HG03378 (cell line): ENCODE results near the gene NANP.
"Not testable (repeated sequence)": the region's sequence is repeated elsewhere in the genome, so short reads cannot be mapped to it uniquely, and the experiment has no call there.

Source experiments
- ATAC-seq: cut with Tn5 transposase; IDR thresholded peaks from one replicate; pipeline ENCODE4 v1.9.1; 2021; ENCODE audit warnings: mild to moderate bottlenecking, moderate library complexity; ENCODE audit not compliant: unreplicated experiment

The NANP gene, protein sequence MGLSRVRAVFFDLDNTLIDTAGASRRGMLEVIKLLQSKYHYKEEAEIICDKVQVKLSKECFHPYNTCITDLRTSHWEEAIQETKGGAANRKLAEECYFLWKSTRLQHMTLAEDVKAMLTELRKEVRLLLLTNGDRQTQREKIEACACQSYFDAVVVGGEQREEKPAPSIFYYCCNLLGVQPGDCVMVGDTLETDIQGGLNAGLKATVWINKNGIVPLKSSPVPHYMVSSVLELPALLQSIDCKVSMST

DNA sequence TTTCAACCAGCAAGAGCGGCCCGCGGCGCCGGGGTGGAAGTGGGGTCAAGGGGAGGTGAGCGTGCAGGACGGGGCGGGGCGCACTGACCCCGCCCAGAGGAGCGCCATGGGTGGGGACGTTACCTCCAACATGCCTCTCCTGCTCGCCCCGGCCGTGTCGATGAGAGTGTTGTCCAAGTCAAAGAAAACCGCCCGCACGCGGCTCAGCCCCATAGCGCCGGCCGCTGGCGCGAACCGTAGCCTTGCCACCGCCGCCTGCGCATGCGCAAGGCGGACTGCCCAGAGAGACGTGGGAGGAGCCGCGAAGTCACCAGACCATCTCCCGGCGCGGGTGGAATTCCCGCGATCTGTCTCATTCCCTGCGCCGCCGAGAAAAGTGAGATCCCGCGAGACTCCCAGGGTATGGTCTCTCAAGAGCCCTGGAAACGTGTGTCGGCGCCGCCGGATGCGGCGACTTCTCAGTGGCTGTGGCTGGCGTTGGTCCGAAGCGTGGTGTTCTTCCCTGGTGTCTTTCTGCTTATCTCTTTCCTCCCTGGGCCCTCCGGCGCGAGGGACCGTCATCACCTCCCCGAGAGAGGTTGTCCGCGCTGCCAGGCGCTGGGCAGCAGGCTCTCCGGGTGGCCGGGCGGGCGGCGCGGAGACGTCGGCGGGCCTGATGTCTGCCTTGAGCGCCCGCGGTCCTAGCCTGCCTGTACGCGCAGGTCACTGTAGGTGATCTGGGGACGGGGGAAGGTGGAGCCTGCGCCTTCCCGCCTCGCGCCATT lies at the start of gene NANP:
NANP (minus strand) TSS at position 279 of the 764 bp plus-strand sequence; CDS start at position 213, 66 bp downstream.
- ATAC-seq = peak; percentile 88

DNA sequence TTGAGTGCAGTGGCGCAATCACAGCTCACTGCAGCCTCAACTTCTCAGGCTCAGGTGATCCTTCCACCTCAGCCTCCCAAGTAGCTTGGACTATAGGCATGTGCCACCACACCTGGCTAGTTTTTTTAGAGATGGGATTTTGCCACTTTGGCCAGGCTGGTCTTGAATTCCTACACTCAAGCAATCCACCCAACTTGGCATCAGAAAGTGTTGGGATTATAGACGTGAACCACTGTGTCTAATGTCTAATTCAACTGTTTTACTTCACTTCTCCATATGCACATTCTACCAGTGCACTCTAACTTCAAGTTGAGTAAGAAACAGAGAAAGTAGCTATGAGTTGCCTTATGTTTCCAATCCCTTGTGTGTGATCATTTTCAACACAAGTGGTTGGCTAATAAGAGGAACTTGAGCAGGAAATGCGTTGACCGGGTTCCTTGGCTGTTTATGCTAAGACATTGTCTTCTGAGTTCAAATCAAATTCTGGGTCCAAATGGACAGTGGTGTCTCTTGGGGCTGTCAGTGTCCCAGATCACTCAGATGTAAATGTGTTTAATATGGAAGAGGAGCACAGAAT lies 48.9 kb upstream of the NANP start:
- ATAC-seq = no peak

DNA sequence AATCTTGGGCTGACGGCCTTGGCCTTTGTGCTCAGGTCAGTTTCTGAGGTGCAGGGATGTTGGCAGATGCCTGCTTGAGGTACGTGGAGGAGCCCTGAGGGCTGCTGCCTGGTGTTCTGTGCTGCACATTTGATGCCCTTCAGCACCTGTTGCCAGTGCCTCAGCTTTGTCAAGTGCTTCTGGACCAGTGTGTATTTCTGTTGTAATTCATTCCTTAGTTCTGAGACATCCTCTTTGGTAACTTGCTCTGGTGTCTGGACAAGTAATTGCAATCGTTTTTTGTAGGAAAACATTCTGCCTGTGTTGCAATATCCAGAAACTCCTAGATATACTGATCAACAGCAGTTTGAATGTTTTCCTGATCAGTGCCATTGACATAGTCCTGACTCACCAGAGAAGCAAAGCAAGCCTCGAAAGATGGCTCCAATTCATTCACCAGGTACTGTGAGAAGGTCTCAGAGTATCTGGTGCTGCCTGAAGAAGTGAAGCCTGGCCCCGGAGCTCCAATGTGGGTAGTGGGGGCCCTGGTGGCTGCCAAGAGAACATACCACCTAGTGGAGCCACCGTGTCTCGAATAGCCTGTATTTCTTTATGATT lies 46.1 kb upstream of the NANP start:
- ATAC-seq = no peak

DNA sequence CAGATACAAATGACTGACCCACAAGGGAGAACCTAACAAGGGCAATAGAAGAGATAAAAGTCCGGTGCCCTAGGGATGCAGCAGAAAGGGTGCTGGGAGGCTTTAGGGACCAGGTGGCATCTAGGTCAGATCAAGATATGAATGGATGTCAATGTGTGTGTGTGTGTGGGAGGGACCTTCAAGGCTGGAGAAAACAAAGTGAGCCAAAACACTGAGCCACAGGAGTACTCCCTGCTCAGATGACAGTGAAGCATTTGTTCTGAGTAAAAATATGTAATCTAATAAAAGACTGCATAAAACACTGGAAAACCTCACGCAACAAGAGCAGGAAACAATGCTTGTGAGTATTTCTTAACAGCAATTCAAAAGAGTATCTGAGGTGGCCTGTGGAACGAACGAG lies 44.6 kb upstream of the NANP start:
- ATAC-seq = no peak

DNA sequence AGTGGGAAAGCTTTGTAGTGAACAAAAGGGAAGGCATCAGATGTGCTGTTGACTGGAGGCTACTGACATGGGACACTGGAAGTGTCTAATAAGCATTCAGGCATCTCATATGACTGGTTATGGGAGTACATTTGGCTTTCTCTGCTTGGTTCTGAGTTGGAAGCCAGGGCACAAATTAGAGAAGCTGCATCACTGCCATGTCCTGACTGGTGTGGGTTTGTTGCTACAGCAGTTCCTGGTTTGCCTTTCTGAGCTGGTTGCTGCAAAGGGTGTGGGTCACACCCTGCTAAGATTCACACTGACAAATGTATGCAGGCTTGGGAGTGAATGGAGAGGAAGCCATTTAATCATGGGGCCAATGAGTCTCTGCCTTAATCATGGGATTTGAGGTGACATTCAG lies 36.2 kb upstream of the NANP start:
- ATAC-seq = no peak

DNA sequence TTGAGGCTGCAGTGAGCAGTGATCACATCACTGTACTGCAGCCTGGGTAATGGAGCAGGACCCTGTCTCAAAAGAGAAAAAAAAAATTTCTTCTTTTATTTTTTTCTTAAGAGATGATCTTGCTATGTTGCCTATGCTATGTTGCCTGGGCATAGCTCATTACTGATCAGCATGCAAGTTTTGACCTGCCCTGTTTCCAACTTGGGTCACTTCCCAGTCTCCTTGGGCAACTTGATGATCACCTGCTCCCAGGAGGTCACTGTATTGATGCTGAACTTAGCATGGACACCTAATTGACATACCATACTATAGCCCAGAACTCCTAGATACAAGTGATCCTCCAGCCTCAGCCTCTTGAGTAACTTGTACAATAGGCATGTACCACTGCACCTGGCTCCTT lies 30.7 kb upstream of the NANP start:
- no peak for ATAC-seq

DNA sequence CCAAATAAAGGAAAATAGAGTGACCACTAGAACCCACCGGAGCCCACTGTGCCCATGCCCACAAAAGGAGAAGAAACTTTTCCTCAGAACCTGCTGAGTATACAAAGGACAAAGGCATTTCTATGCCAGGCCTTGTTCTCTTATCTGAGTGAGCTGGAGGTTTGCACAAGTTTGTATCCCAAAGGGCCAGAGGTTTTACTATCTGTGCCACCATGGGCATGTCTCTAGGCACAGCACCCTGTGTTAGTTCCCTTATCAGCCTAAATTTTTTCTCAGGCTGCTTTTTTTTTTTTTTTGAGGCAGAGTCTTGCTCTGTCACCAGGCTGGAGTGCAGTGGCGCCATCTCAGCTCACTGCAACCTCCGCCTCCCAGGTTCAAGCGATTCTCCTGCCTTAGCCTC lies 29.1 kb upstream of the NANP start:
- ATAC-seq = not testable (repeated sequence)

DNA sequence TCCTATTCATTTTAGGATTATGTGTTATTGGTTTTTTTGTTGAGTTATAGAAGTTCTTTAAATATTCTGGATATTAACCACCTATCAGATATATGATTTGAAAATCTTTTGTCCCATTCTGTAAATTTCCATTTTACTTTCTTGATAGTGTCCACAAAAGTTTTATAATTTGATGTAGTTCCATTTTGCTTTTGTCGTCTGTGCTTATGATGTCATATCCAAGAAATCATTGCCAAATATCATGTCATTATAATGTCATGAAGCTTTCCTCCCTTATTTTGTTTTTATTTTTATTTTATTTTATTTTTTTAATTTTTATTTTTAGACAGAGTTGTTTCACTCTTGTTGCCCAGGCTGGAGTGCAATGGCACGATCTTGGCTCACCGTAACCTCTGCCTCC lies 21.0 kb upstream of the NANP start:
- no peak for ATAC-seq

DNA sequence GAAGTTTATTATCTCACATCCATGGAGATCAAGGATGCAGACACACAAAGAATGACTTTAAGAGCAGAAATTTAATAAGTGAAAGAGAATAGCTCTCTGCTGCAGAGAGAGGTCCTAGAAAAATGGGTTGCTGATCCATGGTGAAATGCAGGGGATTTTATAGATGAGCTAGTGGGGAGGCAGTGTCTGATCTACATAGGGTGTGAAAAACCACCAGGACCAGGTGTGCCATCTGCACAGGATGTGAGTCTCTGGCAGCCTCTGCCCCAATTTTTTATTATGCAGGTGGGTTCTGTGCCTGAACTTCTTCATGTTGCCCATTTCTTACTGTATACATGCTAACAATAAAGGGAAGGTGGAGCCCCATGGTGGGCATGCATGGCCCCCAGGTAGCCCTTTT lies 19.9 kb upstream of the NANP start:
- ATAC-seq = no peak

DNA sequence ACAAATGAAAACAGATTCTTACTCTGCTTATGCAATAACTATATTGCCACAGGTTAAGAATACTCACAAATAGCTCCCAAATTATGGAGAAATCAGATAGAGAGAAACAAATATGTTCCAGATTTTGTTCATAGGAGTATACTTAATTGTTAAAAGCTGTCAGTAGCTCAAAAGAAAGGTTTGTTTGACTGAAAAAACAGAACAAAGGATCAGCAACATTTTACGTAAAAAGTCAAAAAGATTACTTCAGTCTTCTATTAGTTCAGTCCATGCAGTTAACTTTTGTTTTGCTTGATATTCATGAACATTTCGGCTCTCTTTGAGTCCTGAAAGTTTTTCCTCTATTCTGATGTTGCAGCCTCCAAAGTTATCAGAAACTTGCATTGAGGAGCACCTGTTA lies 13.4 kb upstream of the NANP start:
- ATAC-seq = no peak

DNA sequence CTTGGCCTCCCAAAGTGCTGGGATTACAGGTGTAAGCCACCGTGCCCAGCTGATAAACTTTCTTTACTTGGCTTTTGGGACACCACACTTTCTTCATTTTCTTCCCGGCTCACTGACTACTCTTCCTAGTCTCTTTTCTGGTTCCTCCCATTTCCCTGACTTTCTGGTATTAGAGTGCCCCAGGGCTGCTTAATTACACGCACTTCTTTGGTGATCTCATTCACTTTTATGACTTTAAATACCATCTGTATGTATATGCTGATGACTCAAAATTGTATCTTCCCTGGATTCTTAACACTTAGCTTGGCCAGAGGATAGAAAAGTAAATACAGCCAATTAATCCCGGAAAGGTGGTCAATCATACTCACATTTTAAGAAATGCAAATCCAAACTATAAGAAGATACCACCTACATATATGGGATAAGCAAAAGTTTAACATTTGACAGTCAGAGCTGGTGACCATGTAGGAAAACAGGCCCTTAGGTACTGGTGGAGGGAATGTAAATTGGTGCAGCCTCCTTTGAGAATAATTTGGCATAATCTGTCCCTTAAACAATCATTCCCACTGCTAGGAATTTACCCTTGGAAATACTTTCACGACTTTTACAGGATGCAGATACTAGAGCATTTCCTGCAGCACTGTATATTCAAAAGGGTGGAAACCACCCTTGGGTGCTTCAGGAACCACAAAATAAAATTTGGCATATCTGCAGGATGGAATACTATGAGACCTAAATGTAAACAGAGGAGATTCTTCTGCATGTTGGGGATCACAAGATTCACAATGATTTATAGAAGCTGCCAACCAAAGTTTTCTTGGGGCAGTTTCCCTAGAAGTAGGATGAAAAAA lies 9.4 kb upstream of the NANP start:
- ATAC-seq = no peak

DNA sequence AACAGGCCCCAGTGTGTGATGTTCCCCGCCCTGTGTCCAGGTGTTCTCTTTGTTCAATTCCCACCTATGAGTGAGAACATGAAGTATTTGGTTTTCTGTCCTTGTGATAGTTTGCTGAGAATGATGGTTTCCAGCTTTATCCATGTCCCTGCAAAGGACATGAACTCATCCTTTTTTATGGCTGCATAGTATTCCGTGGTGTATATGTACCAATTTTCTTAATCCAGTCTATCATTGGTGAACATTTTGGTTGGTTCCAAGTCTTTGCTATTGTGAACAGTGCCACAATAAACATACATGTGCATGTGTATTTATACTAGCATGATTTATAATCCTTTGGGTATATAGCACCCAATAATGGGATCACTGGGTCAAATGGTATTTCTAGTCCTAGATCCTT lies 6.8 kb upstream of the NANP start:
- ATAC-seq = not testable (repeated sequence)

DNA sequence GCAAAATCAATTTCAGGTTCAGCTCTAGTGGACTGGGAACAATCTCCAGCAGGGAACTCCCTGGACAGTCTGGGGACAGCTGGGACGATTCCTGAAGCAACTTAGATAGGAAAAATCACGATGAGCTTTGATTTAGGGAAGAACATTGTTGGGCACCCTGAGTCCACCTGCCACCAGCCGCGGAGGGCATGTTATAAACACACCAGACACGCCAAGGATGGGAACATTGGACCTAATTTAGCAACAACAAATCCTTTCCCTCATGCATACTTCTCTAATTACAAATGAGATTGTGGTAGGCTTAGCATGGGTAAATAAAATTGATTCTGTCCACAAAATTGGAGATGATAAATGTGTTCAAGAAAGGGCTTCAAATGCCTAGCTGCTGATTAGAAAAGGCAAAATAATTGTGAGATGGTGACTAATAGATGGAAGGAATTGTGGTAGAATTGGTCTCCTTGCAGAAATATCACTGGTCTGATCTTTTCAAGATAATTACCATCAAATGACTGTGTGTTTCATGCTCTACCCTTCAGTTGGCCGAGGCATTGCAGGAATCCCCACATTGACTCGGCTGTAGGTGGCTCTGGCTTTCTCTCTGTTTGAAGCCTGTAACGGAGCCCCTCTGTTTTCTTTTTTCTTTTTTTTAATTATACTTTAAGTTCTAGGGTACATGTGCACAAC lies 6.1 kb upstream of the NANP start:
- no peak for ATAC-seq

DNA sequence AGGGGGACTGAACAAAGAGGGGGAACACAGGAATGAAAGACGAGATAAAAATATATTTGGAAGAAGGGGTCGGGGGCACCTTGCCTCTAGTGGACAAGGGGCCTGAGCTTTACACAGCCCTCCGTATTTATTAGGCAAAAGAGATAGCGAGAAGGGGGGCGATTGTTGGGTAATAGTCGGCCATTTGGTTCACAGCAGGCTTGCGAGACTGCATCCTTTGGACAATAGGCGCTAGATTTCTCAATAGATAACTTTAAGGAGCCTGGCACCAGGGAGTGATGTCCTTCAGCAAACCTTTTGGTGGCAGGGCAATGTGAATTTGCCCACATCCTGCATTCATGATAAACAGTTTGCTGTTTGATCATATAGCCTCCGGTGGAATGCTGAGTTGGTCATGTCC lies 3.0 kb upstream of the NANP start:
- no peak for ATAC-seq

DNA sequence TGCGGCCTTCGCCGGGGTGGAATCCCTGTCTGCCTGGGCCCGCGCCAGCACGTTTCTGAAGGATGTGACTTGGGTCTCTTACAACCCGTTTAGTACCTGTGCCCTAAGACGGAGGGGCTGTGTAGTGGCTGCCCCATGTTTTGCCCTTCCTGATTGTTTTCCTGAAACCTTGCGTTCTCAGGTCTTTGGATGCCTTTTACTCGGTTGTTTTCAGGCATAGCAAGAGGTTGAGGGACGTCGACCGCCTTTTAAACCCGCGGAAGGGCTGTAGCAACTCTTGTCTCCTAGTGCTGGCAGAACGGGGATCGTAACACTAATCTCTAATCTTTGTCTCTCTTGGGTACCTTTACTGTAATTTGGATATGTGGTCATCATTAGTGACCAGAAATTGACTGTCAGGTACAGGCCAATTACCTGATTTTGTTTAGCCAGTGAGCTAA lies 706 bp upstream of the NANP start:
- no peak for ATAC-seq

DNA sequence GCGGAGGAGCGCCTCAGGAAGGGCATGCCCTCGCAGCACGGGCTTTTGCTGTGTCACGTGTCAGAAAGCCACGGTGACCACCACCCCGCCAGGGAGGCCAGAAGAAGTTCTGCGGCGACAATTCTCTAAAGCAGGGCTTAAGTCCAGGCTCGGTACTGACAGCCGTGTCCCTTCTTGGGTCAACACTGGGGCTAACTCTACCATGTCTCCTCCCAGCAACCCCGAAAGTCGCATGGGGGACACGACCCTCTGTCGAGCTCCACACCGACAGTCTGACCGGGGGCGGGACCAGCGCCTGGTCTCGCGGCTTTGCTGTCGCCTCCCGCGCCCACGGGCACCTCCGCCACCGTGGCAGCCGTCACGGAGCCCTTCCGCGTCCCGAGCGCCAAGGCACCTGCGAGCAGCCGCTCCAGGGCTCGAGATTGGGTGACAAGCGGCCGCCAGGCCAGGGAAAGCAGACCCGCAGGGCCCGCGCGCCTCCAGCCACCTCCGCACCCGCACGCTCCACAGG lies 534 bp downstream of the NANP start:
- peak; percentile 8 for ATAC-seq

DNA sequence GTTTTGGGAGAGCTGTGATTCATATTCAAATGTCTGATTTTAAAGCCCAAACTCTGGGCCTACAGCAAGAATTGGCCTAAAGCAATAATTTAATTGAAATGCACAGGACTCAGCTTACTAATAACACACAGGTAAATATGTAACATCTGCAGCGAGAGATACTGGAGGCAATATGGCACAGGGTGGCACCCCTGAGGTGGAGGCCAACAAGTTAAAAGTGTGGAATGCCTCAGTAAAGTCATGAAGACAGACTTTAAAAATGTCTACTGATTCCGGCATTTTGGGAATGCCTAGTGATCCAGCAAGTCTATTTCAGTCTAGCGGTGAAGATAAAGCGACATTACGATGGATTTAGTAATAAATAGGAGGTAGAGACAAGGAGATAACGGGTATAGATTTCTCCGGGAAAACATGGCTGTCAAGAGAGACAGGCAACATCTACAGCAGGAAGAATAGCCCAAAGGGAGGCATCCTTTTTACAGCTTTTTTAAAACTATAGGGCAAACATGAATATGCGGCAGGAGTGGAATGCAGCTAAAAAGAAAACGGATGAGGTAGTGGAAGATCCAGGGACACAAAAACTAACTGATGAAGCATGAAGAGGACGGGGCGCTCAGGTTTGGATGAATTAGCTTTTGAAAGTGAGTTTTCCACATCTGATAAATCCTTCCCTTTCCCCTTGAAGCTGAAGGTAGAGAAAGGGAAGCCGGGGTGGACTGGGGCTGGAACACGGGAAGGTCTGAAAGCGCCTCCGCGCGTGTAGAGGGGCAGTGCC lies 1.2 kb downstream of the NANP start:
- no peak for ATAC-seq

DNA sequence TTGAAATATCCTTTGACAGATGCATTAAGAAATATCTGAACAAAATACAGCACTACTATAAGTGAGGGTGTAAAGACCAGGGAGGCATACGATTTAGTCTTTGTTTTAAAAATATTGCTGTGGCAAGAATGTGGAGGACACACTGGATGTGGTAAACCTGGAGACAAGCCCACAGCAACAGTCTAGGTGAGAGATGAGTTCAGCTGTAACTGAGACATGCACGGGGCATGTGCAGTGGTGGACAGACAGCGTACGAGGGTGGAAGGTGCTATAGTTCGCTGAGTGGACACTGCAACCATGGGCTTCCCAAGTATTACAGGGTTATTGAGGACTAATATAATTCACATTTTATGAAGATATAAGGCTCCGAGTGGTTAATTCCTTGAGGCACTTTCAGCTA lies 1.8 kb downstream of the NANP start:
- no peak for ATAC-seq

DNA sequence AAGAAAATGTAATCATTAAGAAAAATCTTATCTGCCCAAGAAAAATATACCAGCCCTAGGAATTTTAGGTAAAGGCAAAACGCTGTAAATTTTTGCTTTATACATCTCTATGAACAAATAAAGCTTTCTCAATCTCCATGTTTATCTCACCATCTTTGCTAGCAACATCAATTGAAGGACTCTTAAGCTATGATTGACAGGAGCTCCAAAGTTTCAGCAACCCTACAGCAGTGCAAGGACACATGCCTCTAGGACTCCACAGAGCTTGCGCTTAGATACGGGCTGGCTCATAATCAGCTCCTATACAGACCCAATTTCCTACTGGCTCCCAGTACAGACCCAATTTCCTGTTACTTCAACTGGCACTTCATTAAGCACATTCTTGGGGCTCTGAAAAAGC lies 4.3 kb downstream of the NANP start:
- ATAC-seq = no peak
